Measurements from ENCODE around the gene CD226.

Gene CD226

DNA sequence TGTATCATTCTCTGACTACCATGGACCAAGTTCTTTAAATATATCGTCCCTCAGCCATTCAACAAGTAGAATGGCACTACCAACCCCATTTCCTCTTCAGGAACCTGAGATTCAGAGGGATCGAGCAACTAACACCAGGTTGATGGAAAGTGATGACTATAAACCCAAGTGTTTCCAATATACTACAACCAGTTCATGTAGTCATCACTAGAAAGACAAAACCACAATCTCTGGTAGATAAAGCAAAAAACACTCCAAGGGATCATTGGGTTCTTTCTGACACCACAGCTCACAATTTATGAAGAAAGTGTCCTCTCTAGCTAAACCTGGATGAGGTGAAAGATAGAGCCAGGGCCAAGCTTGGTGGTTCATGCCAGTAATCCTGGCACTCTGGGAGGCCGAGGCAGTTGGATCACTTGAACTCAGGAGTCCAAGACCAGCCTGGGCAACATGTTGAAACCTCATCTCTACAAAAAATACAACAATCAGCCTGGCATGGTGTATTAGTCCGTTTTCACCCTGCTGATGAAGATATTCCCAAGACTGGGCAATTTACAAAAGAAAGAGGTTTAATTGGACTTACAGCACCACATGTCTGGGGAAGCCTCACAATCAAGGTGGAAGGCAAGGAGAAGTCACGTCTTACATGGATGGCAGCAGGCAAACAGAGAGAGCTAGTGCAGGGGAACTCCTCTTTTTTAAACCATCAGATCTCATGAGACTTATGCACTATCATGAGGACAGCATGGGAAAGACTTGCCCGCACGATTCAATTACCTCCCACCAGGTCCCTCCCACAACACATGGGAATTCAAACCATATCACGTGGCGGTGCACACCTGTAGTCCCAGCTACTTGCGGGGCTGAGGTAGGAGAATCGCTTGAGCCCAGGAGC, 2.2 kb downstream of the CD226 start:
- Histone ChIP-seq H3F3A (ENCODE audit: control insufficient read depth, insufficient read depth) (no peaks in the 10 kb centered on the region), H4K20me1 (ENCODE audit: control insufficient read depth, insufficient read depth, low read depth, low read length) (no peaks in the 10 kb centered on the region), H3K79me2 (ENCODE audit: control insufficient read depth, low read length) (no peaks in the 10 kb centered on the region), H3K9me3 (ENCODE audit: control insufficient read depth, insufficient read depth, low read length) (no peaks in the 10 kb centered on the region), H3K36me3 (ENCODE audit: control insufficient read depth, low read length) (no peaks in the 10 kb centered on the region), H3K9me2 (replicated peaks; ENCODE audit: control insufficient read depth, low read length) (no peaks in the 10 kb centered on the region), H3K27ac (ENCODE audit: low read depth, low read length) (no peak overlapping the region), H3K4me2 (ENCODE audit: low read length) (no peak overlapping the region), H3K4me3 (ENCODE audit: low read length) (no peak overlapping the region), H3K27me3 (ENCODE audit: control insufficient read depth, low read length) (0 out of 2 replicates have a peak, but pooled peaks cover 2% of the 10 kb centered on the region), H3K4me1 (ENCODE audit: control insufficient read depth, low read length) (no peaks in the 10 kb centered on the region)
- TF ChIP-seq, protein P1, sequence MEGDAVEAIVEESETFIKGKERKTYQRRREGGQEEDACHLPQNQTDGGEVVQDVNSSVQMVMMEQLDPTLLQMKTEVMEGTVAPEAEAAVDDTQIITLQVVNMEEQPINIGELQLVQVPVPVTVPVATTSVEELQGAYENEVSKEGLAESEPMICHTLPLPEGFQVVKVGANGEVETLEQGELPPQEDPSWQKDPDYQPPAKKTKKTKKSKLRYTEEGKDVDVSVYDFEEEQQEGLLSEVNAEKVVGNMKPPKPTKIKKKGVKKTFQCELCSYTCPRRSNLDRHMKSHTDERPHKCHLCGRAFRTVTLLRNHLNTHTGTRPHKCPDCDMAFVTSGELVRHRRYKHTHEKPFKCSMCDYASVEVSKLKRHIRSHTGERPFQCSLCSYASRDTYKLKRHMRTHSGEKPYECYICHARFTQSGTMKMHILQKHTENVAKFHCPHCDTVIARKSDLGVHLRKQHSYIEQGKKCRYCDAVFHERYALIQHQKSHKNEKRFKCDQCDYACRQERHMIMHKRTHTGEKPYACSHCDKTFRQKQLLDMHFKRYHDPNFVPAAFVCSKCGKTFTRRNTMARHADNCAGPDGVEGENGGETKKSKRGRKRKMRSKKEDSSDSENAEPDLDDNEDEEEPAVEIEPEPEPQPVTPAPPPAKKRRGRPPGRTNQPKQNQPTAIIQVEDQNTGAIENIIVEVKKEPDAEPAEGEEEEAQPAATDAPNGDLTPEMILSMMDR (IDR thresholded peaks at IDR 0.05; ENCODE audit: low read depth, low read length, poor library complexity, severe bottlenecking): no peak
- TF ChIP-seq EZH2phosphoT487 (IDR thresholded peaks at IDR 0.05; ENCODE audit: borderline replicate concordance, low read length): no peak

DNA sequence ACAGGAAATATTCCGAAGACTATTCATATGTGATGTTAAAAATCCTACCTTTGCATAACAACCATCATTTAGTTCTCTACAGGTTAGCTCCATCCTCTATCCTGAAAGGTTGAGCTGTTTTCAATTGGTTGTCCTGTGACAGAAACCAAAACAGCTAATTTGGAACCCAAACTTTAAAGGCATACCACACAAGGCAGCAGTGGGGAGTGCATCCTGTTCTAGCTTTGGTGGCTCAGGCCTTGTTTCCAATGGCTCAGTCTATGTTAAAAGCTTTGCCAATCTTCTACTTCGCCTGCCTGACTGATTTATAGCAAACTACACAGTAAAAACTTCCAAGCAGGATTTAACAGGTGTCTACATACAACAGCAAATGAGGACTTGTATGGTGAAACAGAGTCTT, 3.2 kb downstream of the CD226 start:
- no peak overlapping the region for H3K27ac ChIP-seq (ENCODE audit: low read depth, low read length)
- no peaks in the 10 kb centered on the region for H3K9me2 ChIP-seq (replicated peaks; ENCODE audit: control insufficient read depth, low read length)
- no peak overlapping the region for H3K4me3 ChIP-seq (ENCODE audit: low read length)
- H3K4me2 ChIP-seq (ENCODE audit: low read length): no peak overlapping the region
- H4K20me1 ChIP-seq (ENCODE audit: control insufficient read depth, insufficient read depth, low read depth, low read length): no peaks in the 10 kb centered on the region
- H3K9me3 ChIP-seq (ENCODE audit: control insufficient read depth, insufficient read depth, low read length): no peaks in the 10 kb centered on the region
- 0 out of 2 replicates have a peak, but pooled peaks cover 2% of the 10 kb centered on the region for H3K27me3 ChIP-seq (ENCODE audit: control insufficient read depth, low read length)
- H3K79me2 ChIP-seq (ENCODE audit: control insufficient read depth, low read length): no peaks in the 10 kb centered on the region
- no peak for TF ChIP-seq EZH2phosphoT487 (IDR thresholded peaks at IDR 0.05; ENCODE audit: borderline replicate concordance, low read length)
- TF ChIP-seq, protein P1 (IDR thresholded peaks at IDR 0.05; ENCODE audit: low read depth, low read length, poor library complexity, severe bottlenecking): no peak
- no peaks in the 10 kb centered on the region for H3K36me3 ChIP-seq (ENCODE audit: control insufficient read depth, low read length)
- no peaks in the 10 kb centered on the region for H3K4me1 ChIP-seq (ENCODE audit: control insufficient read depth, low read length)
- no peaks in the 10 kb centered on the region for H3F3A ChIP-seq (ENCODE audit: control insufficient read depth, insufficient read depth)

DNA sequence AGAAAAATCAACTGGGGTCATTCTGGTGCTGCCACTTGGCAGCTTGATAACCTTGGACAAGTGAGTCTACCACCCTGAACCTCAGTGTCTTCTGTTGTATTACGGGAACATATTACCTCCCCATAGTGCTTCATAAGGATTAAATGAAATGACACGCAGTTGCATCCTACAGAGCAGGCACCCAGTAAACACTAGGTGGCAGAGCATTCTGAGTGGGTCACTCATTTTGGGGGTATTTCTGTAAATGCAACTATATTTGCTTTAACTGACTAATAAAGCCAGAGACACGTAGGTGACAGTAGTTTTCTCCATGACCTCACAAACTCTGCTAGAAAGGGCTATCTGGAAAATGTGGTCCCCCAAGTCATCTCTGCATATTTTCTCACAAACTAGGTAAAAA, 4.7 kb downstream of the CD226 start:
- Histone ChIP-seq H3K4me2 (ENCODE audit: low read length) (no peak overlapping the region), H3K4me3 (ENCODE audit: low read length) (no peak overlapping the region), H4K20me1 (ENCODE audit: control insufficient read depth, insufficient read depth, low read depth, low read length) (no peaks in the 10 kb centered on the region), H3K79me2 (ENCODE audit: control insufficient read depth, low read length) (no peaks in the 10 kb centered on the region), H3K4me1 (ENCODE audit: control insufficient read depth, low read length) (no peaks in the 10 kb centered on the region), H3K9me3 (ENCODE audit: control insufficient read depth, insufficient read depth, low read length) (no peaks in the 10 kb centered on the region), H3K9me2 (replicated peaks; ENCODE audit: control insufficient read depth, low read length) (no peaks in the 10 kb centered on the region), H3K27me3 (ENCODE audit: control insufficient read depth, low read length) (0 out of 2 replicates have a peak, but pooled peaks cover 1% of the 10 kb centered on the region), H3K36me3 (ENCODE audit: control insufficient read depth, low read length) (no peaks in the 10 kb centered on the region), H3F3A (ENCODE audit: control insufficient read depth, insufficient read depth) (no peaks in the 10 kb centered on the region), H3K27ac (ENCODE audit: low read depth, low read length) (no peak overlapping the region)
- TF ChIP-seq, protein P1 (IDR thresholded peaks at IDR 0.05; ENCODE audit: low read depth, low read length, poor library complexity, severe bottlenecking): peak; percentile 14
- no peak for TF ChIP-seq EZH2phosphoT487 (IDR thresholded peaks at IDR 0.05; ENCODE audit: borderline replicate concordance, low read length)
